GM21723 (cell line): ENCODE results near the gene TLE4.
A peak's percentile ranks its signal among the peaks of the same experiment; 100 is the strongest.
"Not testable (repeated sequence)": the region's sequence is repeated elsewhere in the genome, so short reads cannot be mapped to it uniquely, and the experiment has no call there.

ENCODE experiments used
- ATAC-seq: cut with Tn5 transposase; IDR thresholded peaks from one replicate; pipeline ENCODE4 v1.9.1; 2021; ENCODE audit warnings: mild to moderate bottlenecking, moderate library complexity; ENCODE audit not compliant: unreplicated experiment

Gene TLE4

GRCh38 chr9:79630521-79631403 is 59.0 kb downstream of the TLE4 start:
- ATAC-seq = peak; percentile 68

- no peak for ATAC-seq
Measured at GRCh38 chr9:79632060-79632459, 60.3 kb downstream of the TLE4 start.

GRCh38 chr9:79632705-79633104 is 60.9 kb downstream of the TLE4 start:
- no peak for ATAC-seq

GRCh38 chr9:79633558-79633957 is 61.8 kb downstream of the TLE4 start:
- ATAC-seq = no peak

- no peak for ATAC-seq
Measured at GRCh38 chr9:79637177-79637925, 65.6 kb downstream of the TLE4 start.

GRCh38 chr9:79638806-79639205 is 67.0 kb downstream of the TLE4 start:
- ATAC-seq = no peak

GRCh38 chr9:79639354-79639753 is 67.6 kb downstream of the TLE4 start:
- no peak for ATAC-seq

GRCh38 chr9:79640067-79640466 is 68.3 kb downstream of the TLE4 start:
- not testable (repeated sequence) for ATAC-seq

- ATAC-seq = no peak
Measured at GRCh38 chr9:79641070-79641469, 69.3 kb downstream of the TLE4 start.

GRCh38 chr9:79642671-79643070 is 70.9 kb downstream of the TLE4 start:
- ATAC-seq = no peak

- ATAC-seq = no peak
Measured at GRCh38 chr9:79644048-79644447, 72.3 kb downstream of the TLE4 start.

- ATAC-seq = no peak
Measured at GRCh38 chr9:79644601-79645000, 72.8 kb downstream of the TLE4 start.

GRCh38 chr9:79645110-79645509 is 73.3 kb downstream of the TLE4 start:
- ATAC-seq = no peak

GRCh38 chr9:79646096-79646495 is 74.3 kb downstream of the TLE4 start:
- no peak for ATAC-seq

- no peak for ATAC-seq
Measured at GRCh38 chr9:79651251-79651795, 79.6 kb downstream of the TLE4 start.

- no peak for ATAC-seq
Measured at GRCh38 chr9:79652598-79652997, 80.8 kb downstream of the TLE4 start.

- ATAC-seq = not testable (repeated sequence)
Measured at GRCh38 chr9:79654591-79655382, 83.0 kb downstream of the TLE4 start.

GRCh38 chr9:79655551-79655950 is 83.8 kb downstream of the TLE4 start:
- no peak for ATAC-seq

- no peak for ATAC-seq
Measured at GRCh38 chr9:79656169-79656568, 84.4 kb downstream of the TLE4 start.

GRCh38 chr9:79657891-79658290 is 86.1 kb downstream of the TLE4 start:
- no peak for ATAC-seq

- no peak for ATAC-seq
Measured at GRCh38 chr9:79658926-79659325, 87.2 kb downstream of the TLE4 start.
